GM18861 (cell line): Measurements from ENCODE around the gene POTEB3.
"Not testable (repeated sequence)": the region's sequence is repeated elsewhere in the genome, so short reads cannot be mapped to it uniquely, and the experiment has no call there.

Source experiments
- ATAC-seq: cut with Tn5 transposase; IDR thresholded peaks from one replicate; pipeline ENCODE4 v1.9.1; 2021; ENCODE audit not compliant: unreplicated experiment

The POTEB3 gene

DNA sequence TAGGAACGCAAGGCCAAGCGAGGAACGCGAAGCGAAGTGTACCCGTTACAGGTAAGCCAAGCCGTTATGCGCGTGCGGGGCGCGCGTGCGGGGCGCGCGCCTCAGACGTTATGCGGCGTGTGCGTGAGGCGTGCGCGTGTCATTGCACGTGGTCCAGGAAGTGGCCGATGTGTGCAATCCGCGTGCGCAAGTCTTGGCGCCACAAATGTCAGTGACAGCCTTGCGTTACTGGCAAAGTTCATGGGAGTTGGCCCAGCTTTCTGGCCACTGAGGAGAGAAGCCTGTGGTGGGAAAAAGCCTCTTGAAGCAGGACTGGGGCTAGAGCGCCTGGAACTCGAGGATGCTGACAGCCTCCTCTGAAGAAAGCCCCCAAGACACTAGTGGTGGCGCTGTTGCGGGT, at the start of gene POTEB3:
POTEB3 (minus strand) TSS at position 101 of the 400 bp plus-strand sequence. CDS start 488 bp downstream, outside the sequence.
- ATAC-seq, result not testable (repeated sequence)

DNA sequence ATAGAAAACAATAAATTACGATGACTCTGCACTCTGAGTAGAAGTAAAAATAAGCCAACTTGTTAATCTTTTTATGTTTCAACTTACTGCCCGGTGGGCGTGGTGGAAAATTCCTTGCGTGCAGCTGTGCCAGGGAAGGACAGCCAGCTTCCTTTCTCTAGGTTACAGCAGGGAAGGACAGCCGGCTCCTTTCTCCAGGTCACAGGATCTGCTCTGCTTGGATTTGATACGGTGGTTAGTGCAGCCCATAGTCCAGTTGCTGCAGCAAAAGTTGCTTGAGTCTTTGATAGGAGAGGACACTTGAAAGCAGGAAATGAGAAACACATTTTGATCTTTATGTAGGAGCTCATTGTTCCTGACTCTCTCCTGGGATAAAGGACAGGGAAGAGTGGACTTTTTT, 13.4 kb upstream of the POTEB3 start:
- ATAC-seq, result not testable (repeated sequence)

DNA sequence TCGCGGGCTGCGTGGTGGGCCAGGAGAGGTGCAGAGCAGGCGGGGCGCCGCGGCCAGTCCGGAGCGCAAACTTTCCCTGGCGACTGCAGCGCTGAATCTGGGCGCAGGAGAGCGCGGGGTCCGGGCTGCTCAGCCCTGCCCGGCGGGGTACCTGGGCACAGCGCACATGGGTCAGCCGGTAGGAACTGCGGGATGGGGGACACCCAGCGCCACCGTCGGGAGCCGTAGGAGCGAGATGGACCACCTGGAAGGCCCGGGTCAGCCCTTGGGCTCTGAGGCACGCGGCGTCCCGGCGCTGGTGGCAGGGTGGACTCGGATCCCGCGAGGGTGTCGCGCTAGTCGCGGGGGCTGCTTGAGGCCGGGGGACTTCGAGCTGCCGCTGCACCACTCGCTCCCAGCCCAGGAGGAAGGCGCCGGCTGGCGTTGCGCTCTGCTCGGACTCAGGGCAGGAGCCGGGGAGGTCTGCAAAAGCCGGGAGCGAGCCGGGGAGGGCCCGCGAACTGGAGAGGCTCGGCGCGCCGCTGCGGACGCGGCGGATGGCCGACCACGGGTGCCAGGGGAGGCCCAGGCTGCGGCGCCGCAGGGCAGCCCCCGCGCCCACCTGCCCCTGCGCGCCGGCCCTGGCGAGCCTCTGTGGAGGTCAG, 11.7 kb upstream of the POTEB3 start:
- ATAC-seq, result not testable (repeated sequence)

DNA sequence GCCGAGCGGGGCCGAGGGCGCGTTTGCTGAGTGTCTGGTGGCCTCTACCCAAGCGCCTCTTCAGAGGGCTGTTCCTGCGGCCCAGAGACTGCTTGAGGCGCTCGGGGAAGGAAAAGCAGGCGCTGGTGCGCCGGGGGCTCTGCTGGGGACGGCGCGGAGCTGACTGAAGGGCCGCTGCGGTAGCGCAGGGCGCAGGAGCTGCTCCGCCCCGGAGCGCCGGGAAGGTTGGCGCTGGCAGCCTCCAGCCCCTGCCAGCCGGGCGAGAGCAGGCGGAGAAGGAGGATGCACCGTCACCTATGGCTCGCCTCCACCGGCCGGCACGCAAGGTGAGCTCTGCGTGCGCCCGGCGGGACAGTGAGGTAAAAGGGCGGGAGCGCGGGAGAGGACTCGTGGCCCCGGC, 11.2 kb upstream of the POTEB3 start:
- ATAC-seq, result not testable (repeated sequence)

- ATAC-seq, result not testable (repeated sequence)
Observed at GRCh38 chr15:21407366-21407765, 32.9 kb downstream of the POTEB3 start.

GRCh38 chr15:21401531-21401930, 38.8 kb downstream of the POTEB3 start:
- ATAC-seq, result not testable (repeated sequence)

GRCh38 chr15:21399111-21399510, 41.2 kb downstream of the POTEB3 start:
- ATAC-seq, result not testable (repeated sequence)

- not testable (repeated sequence) for ATAC-seq
Observed at GRCh38 chr15:21398511-21398910, 41.8 kb downstream of the POTEB3 start.

GRCh38 chr15:21397656-21398055, 42.6 kb downstream of the POTEB3 start:
- not testable (repeated sequence) for ATAC-seq

DNA sequence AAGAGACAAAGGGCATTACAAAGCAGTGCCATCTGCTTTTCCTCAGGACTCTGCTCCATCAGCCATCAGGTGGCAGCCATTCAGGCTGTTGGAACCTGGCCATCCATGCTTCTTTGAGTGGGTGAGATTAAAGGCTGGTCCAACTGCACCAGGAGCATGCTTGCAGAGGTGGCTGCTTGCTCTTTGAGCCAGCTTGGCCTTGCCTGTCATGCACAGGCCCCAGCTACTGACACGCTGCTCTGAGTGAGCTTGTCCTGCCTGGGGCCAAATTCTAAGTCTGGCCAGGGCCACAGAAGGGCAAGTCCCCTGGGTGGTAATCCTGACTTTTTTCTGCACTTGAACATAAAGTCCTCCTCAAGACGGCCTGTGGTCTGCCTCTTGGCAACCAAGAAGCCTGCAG, 43.1 kb downstream of the POTEB3 start:
- not testable (repeated sequence) for ATAC-seq

DNA sequence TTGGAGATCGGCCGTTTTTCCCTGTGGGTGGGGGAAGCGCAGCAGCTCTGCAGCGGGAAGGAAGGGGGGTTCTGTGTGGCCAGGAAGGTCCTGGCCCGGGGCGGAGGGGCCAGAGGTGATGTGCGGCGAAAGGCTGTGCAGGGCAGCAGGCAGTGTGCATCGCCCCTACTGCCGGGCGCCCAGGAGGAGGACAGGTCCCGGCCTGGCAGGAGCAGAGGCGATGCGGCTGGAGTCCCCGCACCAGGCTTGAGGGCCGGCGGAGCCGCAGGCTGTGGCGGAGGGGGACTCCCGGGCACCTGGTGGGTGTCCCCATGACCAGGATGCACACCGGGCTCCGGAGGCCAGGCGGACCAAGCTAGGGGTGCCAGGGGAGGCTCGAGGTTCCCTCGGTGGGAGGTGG, 54.3 kb downstream of the POTEB3 start:
- not testable (repeated sequence) for ATAC-seq

GRCh38 chr15:21383866-21384485, 56.3 kb downstream of the POTEB3 start:
- not testable (repeated sequence) for ATAC-seq

- ATAC-seq, result not testable (repeated sequence)
Observed at GRCh38 chr15:21373682-21374081, 66.6 kb downstream of the POTEB3 start.

GRCh38 chr15:21369177-21369576, 71.1 kb downstream of the POTEB3 start:
- ATAC-seq, result not testable (repeated sequence)

- not testable (repeated sequence) for ATAC-seq
Observed at GRCh38 chr15:21368625-21369024, 71.7 kb downstream of the POTEB3 start.
